Cardiac fibroblast (primary cell): Measurements from ENCODE around the gene CNDP2.

ENCODE experiments used
- DNase-seq, 2 donors: peaks; one replicate each; pipeline versions ENCODE4 v3.0.0 to v3.0.0-alpha.2; 2010; ENCODE audit warnings: low read depth in 2 of 2
- H3K4me3 ChIP-seq, 2 donors: replicated peaks in 1 of 2; 1 replicate in 1 of 2; 2 replicates in 1 of 2; pipeline ENCODE4 v1.5.1; 2011; ENCODE audit warnings: low read depth in 2 of 2, low read length in 2 of 2, mild to moderate bottlenecking in 2 of 2, moderate library complexity in 1 of 2
- CTCF ChIP-seq: IDR thresholded peaks from one replicate; pipeline ENCODE4 v1.5.1; 2011; ENCODE audit warnings: low read depth, mild to moderate bottlenecking, low read length, inconsistent platforms

The CNDP2 gene

GRCh38 chr18:74510770-74511095, 14.6 kb downstream of the CNDP2 start:
- no peak for TF ChIP-seq CTCF
- H3K4me3 ChIP-seq: no peak overlapping the region

GRCh38 chr18:74511823-74512222, 15.7 kb downstream of the CNDP2 start:
- no peak for DNase-seq
- no peak overlapping the region for H3K4me3 ChIP-seq
- no peak for TF ChIP-seq CTCF

More at GRCh38 chr18:74510770-74511095, 14.6 kb downstream of the CNDP2 start:
- no peak for DNase-seq

DNA sequence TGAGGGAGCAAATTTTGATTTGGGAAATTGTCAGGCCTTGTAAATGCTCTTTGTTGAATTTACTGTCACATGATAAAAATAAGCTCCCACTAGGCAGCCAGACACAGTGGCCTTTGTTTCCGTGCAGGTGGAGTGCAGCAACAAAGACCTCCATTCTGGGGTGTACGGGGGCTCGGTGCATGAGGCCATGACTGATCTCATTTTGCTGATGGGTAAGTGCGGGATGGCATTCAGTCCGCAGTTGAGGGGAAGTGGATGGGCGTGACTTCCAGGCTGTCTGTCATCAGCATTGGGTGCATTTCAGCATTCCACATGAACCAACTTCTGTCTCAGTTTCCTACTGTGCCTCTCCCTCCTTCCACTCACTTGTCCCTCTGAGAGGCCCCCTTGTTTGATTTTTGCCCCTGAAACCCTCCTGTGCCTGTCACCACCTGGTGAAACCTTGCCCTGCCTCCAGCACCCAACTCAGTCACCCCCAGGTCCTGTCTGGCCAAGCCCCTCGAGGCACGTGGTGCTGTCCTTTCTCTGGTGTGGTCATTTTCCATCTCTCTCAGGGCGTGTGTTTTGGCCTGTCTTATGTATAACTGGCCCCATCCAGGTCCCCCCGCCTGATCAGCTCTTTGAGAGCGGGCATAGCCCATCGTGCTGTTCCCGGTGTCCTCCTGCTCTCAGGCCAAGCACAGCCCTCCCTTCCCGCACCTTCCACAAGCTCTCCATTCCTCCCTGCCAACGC, 16.3 kb downstream of the CNDP2 start:
- DNase-seq: no peak
- H3K4me3 ChIP-seq: no peak overlapping the region
- TF ChIP-seq CTCF: no peak

DNA sequence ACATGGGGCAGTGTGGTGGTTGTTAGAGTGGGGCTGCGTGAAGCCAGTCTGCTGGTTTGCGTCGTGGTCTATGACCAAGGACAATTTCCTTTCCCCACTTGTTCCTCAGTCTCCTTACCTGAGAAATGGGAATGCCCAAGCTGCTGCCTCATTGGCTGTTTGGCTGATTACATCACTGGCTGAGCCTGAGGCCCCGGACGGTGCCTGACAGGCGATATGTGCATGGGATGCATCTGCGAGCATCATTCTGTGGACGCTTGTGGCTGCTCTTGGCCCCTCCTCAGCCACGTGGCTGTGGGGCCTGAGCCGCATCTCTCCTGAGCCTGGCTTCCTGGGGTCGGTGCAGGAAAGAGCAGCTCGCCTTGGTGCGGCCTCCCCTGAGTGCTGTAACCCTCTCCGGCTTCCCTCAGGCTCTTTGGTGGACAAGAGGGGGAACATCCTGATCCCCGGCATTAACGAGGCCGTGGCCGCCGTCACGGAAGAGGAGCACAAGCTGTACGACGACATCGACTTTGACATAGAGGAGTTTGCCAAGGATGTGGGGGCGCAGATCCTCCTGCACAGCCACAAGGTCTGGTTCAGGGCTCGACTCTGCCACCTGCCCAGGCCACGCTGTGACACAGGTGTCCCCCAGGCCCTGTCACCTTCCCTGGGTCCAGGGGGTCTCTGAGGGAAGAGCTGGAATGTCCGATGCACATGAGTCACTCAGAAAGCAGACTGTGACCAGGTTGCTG, 17.2 kb downstream of the CNDP2 start:
- H3K4me3 ChIP-seq: no peak overlapping the region
- TF ChIP-seq CTCF: no peak
- DNase-seq: no peak

DNA sequence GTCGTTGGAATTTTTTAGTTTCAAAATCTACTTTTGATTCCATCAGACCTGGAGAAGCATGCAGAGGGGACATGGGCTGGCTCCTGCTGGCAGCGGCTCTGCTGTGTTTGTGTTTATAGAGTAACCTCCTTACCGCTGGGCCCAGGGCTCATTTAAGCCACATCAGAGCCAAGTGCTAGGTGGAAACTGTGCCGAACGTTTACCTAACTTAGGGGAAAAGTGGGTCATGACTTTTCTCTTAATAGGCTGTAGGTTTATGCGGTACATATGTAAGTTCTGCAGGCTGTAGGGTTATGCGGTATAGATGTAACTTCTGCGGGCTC, 17.7 kb downstream of the CNDP2 start:
- TF ChIP-seq CTCF: no peak
- DNase-seq: no peak

DNA sequence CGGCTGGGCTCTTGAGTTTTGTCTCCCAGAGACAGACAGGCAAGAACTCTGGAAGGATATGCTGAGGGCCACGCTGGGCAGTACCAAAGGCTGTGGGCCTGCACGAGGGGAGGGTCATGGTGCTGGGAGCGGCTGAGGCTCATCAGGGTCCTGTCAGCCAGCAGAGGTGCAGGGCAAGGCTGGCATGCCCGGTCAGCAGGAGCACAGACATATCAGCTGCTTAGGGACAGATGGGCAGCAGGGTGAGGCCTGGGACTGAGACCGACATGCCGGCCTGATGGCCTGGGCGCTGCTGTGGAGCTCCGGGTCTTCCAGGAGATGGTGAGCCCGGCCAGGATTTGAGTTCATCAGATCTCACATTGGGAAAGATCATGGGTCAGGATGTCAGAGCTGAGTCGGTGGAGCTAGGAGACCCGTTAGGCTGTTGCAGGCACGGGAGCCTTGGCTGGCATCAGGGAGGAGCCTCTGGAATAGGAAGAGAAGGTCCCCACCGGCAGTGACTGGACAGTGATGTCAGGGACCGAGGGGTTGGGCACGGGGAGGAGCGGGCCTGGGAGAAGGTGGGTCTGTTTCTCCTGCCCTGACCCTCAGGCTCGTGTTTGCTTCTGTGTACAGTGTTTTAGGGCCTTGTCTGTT, 18.8 kb downstream of the CNDP2 start:
- DNase-seq: no peak
- no peak overlapping the region for H3K4me3 ChIP-seq
- no peak for TF ChIP-seq CTCF

More for the DNA sequence above, 17.7 kb downstream of the CNDP2 start:
- no peak overlapping the region for H3K4me3 ChIP-seq
